GDM1 (cell line): ENCODE measurements around the gene MOB1B.
"Not testable (repeated sequence)": the region's sequence is repeated elsewhere in the genome, so short reads cannot be mapped to it uniquely, and the experiment has no call there.

Experiments used
- DNase-seq: peaks from one replicate; lab custom pipeline; 2025; lab: John Stamatoyannopoulos, UW

MOB1B gene

GRCh38 chr4:70901984-70902576 lies at the start of gene MOB1B:
Gene MOB1B (plus strand): TSS chr4:70902369. CDS start chr4:70902537, 168 bp downstream.
- peak; percentile 83 for DNase-seq

GRCh38 chr4:70855464-70855863 lies 46.7 kb upstream of the MOB1B start:
- no peak for DNase-seq

GRCh38 chr4:70858454-70858853 lies 43.7 kb upstream of the MOB1B start:
- no peak for DNase-seq

GRCh38 chr4:70859066-70859465 lies 43.1 kb upstream of the MOB1B start:
- DNase-seq: no peak

GRCh38 chr4:70863099-70863790 lies 38.9 kb upstream of the MOB1B start:
- no peak for DNase-seq

GRCh38 chr4:70868778-70869177 lies 33.4 kb upstream of the MOB1B start:
- DNase-seq: no peak

GRCh38 chr4:70873216-70873615 lies 29.0 kb upstream of the MOB1B start:
- no peak for DNase-seq

GRCh38 chr4:70874268-70875156 lies 27.7 kb upstream of the MOB1B start:
- no peak for DNase-seq

GRCh38 chr4:70877556-70877955 lies 24.6 kb upstream of the MOB1B start:
- DNase-seq: no peak

GRCh38 chr4:70880739-70881138 lies 21.4 kb upstream of the MOB1B start:
- DNase-seq: no peak

- no peak for DNase-seq
Measured at GRCh38 chr4:70885174-70885573, 17.0 kb upstream of the MOB1B start.

- DNase-seq: no peak
Measured at GRCh38 chr4:70892086-70892769, 9.9 kb upstream of the MOB1B start.

- no peak for DNase-seq
Measured at GRCh38 chr4:70893790-70894189, 8.4 kb upstream of the MOB1B start.

- DNase-seq: no peak
Measured at GRCh38 chr4:70895405-70895804, 6.8 kb upstream of the MOB1B start.

- DNase-seq: no peak
Measured at GRCh38 chr4:70895811-70896491, 6.2 kb upstream of the MOB1B start.

- not testable (repeated sequence) for DNase-seq
Measured at GRCh38 chr4:70898581-70898980, 3.6 kb upstream of the MOB1B start.

- DNase-seq: no peak
Measured at GRCh38 chr4:70901607-70901983, 574 bp upstream of the MOB1B start.

GRCh38 chr4:70902577-70903290 lies 565 bp downstream of the MOB1B start:
- no peak for DNase-seq

GRCh38 chr4:70903291-70903603 lies 1.1 kb downstream of the MOB1B start:
- DNase-seq: no peak

- DNase-seq: no peak
Measured at GRCh38 chr4:70908993-70909556, 6.9 kb downstream of the MOB1B start.

GRCh38 chr4:70914000-70914399 lies 11.8 kb downstream of the MOB1B start:
- DNase-seq: no peak
